Heart left ventricle (tissue), 13 donors: ENCODE data around the gene ATG14.

ENCODE experiments used
- POLR2A ChIP-seq, 2 donors: fragments of 450-650 bp; IDR thresholded peaks; one replicate each; pipeline ENCODE4 v1.6.1; 2017; ENCODE audit warnings: antibody characterized with exemption in 2 of 2, mild to moderate bottlenecking in 2 of 2, moderate library complexity in 2 of 2
- TF ChIP-seq, protein P1 (sequence below), 12 donors: fragments of 200-600 bp; sonication (generic) in 4 of 12; IDR thresholded peaks; one replicate each; pipeline versions ENCODE4 v1.5.0 to v1.8.0; 2018 to 2022; ENCODE audit warnings: antibody characterized with exemption in 12 of 12, mild to moderate bottlenecking in 5 of 12
- donor health status: ischemic (EF 13 %, LVEDD 7.1; RV severe dilation, severe dysfunction).
- donor health status: DM: no; HTN: yes; CAD: no.
- donor health status: DM: no; HTN: no; CAD: no.
- donor health status: ischemic (EF 25% LVEDD 6.9; RV normal size, moderate dysfunction).
- donor health status: ischemic (EF 25% LVEDD 5.7; RV mildly dilated, moderate dysfunction).
- donor health status: ischemic (EF 35%, LVEDD 5.7; RV mildly dilated, moderate dysfunction).
- donor health status: nonischemic (EF 11% LVEDD 7.7; RV severe dilation, severe dysfunction).
- donor health status: DM: yes; HTN: yes; CAD: no.
- donor health status: PGD.
- donor health status: ischemic (EF 29% LVEDD 5.4; RV normal size, mild dysfunction).
- donor health status: nonischemic (EF 23%, LVEDD 6.1; RV moderate dilation, normal function).

GRCh38 chr14:55430024-55430690, 18.5 kb upstream of the ATG14 start:
- TF ChIP-seq, protein P1, sequence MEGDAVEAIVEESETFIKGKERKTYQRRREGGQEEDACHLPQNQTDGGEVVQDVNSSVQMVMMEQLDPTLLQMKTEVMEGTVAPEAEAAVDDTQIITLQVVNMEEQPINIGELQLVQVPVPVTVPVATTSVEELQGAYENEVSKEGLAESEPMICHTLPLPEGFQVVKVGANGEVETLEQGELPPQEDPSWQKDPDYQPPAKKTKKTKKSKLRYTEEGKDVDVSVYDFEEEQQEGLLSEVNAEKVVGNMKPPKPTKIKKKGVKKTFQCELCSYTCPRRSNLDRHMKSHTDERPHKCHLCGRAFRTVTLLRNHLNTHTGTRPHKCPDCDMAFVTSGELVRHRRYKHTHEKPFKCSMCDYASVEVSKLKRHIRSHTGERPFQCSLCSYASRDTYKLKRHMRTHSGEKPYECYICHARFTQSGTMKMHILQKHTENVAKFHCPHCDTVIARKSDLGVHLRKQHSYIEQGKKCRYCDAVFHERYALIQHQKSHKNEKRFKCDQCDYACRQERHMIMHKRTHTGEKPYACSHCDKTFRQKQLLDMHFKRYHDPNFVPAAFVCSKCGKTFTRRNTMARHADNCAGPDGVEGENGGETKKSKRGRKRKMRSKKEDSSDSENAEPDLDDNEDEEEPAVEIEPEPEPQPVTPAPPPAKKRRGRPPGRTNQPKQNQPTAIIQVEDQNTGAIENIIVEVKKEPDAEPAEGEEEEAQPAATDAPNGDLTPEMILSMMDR (IDR thresholded peaks at IDR 0.05), result peak; percentile 17 to 56 (median 40)
- no peak for TF ChIP-seq POLR2A (IDR thresholded peaks at IDR 0.05)
